HepG2 (cell line): ENCODE results near the gene GFAP. TPM values are rescaled to one million over a fixed set of nuclear protein-coding genes. Genes with fewer than 3 reads are reported as not detected.

Source experiments
- ATAC-seq: fragments of 200-7000 bp; cut with Tn5 transposase; 3 replicates; pipeline ENCODE4 v1.9.1; 2020; ENCODE audit warnings: mild to moderate bottlenecking, moderate library complexity
- BruUV-seq: library from RNA; stranded (reverse); fragments of 400-500 nt; replicated peaks from 2 replicates; lab custom pipeline; 2021; lab: Mats Ljungman, UMichigan
- CTCF ChIA-PET: fragments of 300-600 bp; formaldehyde crosslinking; extraction: SDS; loops from one replicate; lab custom pipeline; 2021; ENCODE audit warnings: low total read pairs, inconsistent platforms, low intra/inter-chr PET ratio; lab: Yijun Ruan, JAX
- POLR2A ChIA-PET: fragments of 350-600 bp; sonication (Branson Sonifier 250); formaldehyde crosslinking; loops from one replicate; lab custom pipeline; 2020; ENCODE audit warnings: antibody characterized with exemption, inconsistent platforms; lab: Yijun Ruan, JAX
- DNase-seq: peaks from one replicate; pipeline ENCODE4 v3.0.0-alpha.2; 2015; ENCODE audit warnings: low spot score
- FAIRE-seq: peaks from 3 replicates; lab custom pipeline; 2011; peaks lifted over from hg19 to GRCh38; lab: Jason Lieb, UNC
- H2AFZ ChIP-seq: one replicate; pipeline ENCODE4 v1.6.1; 2011; ENCODE audit warnings: low read length, inconsistent platforms
- H3K27ac ChIP-seq: fragments of 300-600 bp; 3 replicates; pipeline ENCODE4 v1.8.0; 2011; ENCODE audit warnings: mixed run types, mild to moderate bottlenecking, mixed read lengths, low read length, inconsistent platforms; ENCODE audit not compliant: insufficient read depth; ENCODE audit errors: extremely low read length
- H3K27me3 ChIP-seq, 2 experiments: fragments of 200-600 bp in 1 of 2; 2 replicates in 1 of 2; 3 replicates in 1 of 2; pipeline versions ENCODE4 v1.6.0 to v1.8.0; 2011; ENCODE audit warnings: low read length in 2 of 2, mild to moderate bottlenecking in 2 of 2, moderate library complexity in 2 of 2, inconsistent platforms in 1 of 2; ENCODE audit not compliant: insufficient read depth in 2 of 2, control insufficient read depth in 1 of 2
- H3K36me3 ChIP-seq, 2 experiments: fragments of 200-600 bp in 1 of 2; replicated peaks in 1 of 2; 2 replicates in 1 of 2; 3 replicates in 1 of 2; pipeline versions ENCODE4 v1.5.1 to v1.8.0; 2011; ENCODE audit warnings: low read length in 2 of 2, inconsistent platforms in 1 of 2; ENCODE audit not compliant: insufficient read depth in 2 of 2, control insufficient read depth in 1 of 2
- H3K4me1 ChIP-seq: 2 replicates; pipeline ENCODE4 v1.5.1; 2012; ENCODE audit warnings: low read length, inconsistent platforms; ENCODE audit not compliant: insufficient read depth
- H3K4me2 ChIP-seq: 2 replicates; pipeline ENCODE4 v1.6.0; 2011; ENCODE audit warnings: low read depth, low read length, inconsistent platforms
- H3K4me3 ChIP-seq, 3 experiments: fragments of 200-600 bp in 1 of 3; sonication (generic), shearing (Covaris generic) in 1 of 3; replicated peaks in 1 of 3; 2 replicates each; pipeline ENCODE4 v1.5.1; 2011 to 2016; ENCODE audit warnings: low read length in 3 of 3, inconsistent platforms in 2 of 3, low read depth in 2 of 3, mild to moderate bottlenecking in 2 of 3, control low read depth in 1 of 3, mixed read lengths in 1 of 3; ENCODE audit not compliant: insufficient read depth in 1 of 3
- H3K79me2 ChIP-seq: one replicate; pipeline ENCODE4 v1.6.1; 2011; ENCODE audit warnings: low read length, inconsistent platforms; ENCODE audit not compliant: insufficient read depth
- H3K9ac ChIP-seq: 2 replicates; pipeline ENCODE4 v1.6.0; 2011; ENCODE audit warnings: mild to moderate bottlenecking, low read depth, low read length, inconsistent platforms; ENCODE audit not compliant: insufficient read depth
- H3K9me3 ChIP-seq: 2 replicates; pipeline ENCODE4 v1.5.1; 2012; ENCODE audit warnings: mild to moderate bottlenecking, low read length
- H4K20me1 ChIP-seq: 2 replicates; pipeline ENCODE4 v1.6.0; 2011; ENCODE audit warnings: inconsistent platforms, mild to moderate bottlenecking, low read length, moderate library complexity; ENCODE audit not compliant: insufficient read depth
- ADNP ChIP-seq: sonication (generic); formaldehyde crosslinking; IDR thresholded peaks from 2 replicates; pipeline ENCODE4 v1.4.0; 2020; ENCODE audit warnings: missing genetic modification reagents
- CAMTA2 ChIP-seq: sonication (generic); formaldehyde crosslinking; IDR thresholded peaks from 2 replicates; pipeline ENCODE4 v1.4.0; 2020; ENCODE audit warnings: mild to moderate bottlenecking, missing genetic modification reagents, borderline replicate concordance
- ETV6 ChIP-seq: sonication (generic); formaldehyde crosslinking; conservative IDR thresholded peaks from 2 replicates; pipeline ENCODE4 v1.4.0; 2020; ENCODE audit warnings: missing genetic modification reagents
- FOXJ3 ChIP-seq: sonication (generic); formaldehyde crosslinking; IDR thresholded peaks from 2 replicates; pipeline ENCODE4 v1.4.0; 2020; ENCODE audit warnings: missing genetic modification reagents, mild to moderate bottlenecking, borderline replicate concordance
- HNRNPLL ChIP-seq: fragments of 200-400 bp; formaldehyde crosslinking; IDR thresholded peaks from 2 replicates; pipeline ENCODE4 v1.6.1; 2017; ENCODE audit warnings: mild to moderate bottlenecking, low read depth, low read length; ENCODE audit not compliant: poor library complexity, severe bottlenecking
- MYC ChIP-seq: sonication (generic); formaldehyde crosslinking; IDR thresholded peaks from 2 replicates; pipeline ENCODE4 v1.9.0; 2021; ENCODE audit warnings: missing genetic modification reagents, borderline replicate concordance
- NR1H2 ChIP-seq: sonication (generic); formaldehyde crosslinking; IDR thresholded peaks from 2 replicates; pipeline ENCODE4 v1.8.1; 2022; ENCODE audit warnings: low read depth, missing genetic modification reagents, borderline replicate concordance
- RBFOX2 ChIP-seq: fragments of 200-400 bp; formaldehyde crosslinking; IDR thresholded peaks from 2 replicates; pipeline ENCODE4 v1.6.1; 2017; ENCODE audit warnings: low read depth, mild to moderate bottlenecking, low read length
- SIN3B ChIP-seq: fragments of 150-350 bp; IDR thresholded peaks from 2 replicates; pipeline ENCODE4 v1.6.1; 2014; ENCODE audit warnings: low read length
- ZBTB8A ChIP-seq: sonication (generic); formaldehyde crosslinking; IDR thresholded peaks from 2 replicates; pipeline ENCODE4 v1.4.0; 2020; ENCODE audit warnings: mild to moderate bottlenecking, low read depth, missing genetic modification reagents, borderline replicate concordance
- ZFP36L2 ChIP-seq: sonication (generic); formaldehyde crosslinking; IDR thresholded peaks from 2 replicates; pipeline ENCODE4 v1.4.0; 2020; ENCODE audit warnings: missing genetic modification reagents
- WGBS: methylation state at CpG from one replicate; pipeline ENCODE4 v1.1.6; 2017; ENCODE audit warnings: low lambda C conversion rate; 5-methylcytosine and 5-hydroxymethylcytosine counted together
- in situ Hi-C: cut with HindIII; loops from 2 replicates; pipeline ENCODE4 v1.10.0; 2017; ENCODE audit warnings: low pct_unique_long_range_greater_than_20kb; ENCODE audit not compliant: extremely low pct_ligation_motif_present
- intact Hi-C: fragments of 100-400 bp; cut with micrococcal nuclease; formaldehyde crosslinking; loops from one replicate; pipeline ENCODE4 v1.10.0; 2022; ENCODE audit not compliant: unreplicated experiment
- polyA plus RNA-seq, 8 experiments: library from polyadenylated mRNA; depleted of rRNA in 3 of 8; stranded (reverse) in 7 of 8; unstranded in 1 of 8; fragments of >200 nt; fragmentation: Illumina TruSeq in 4 of 8; extraction: Trizol in 4 of 8; gene quantifications; 2 replicates each; pipeline versions ENCODE4 v1.2.1 to v1.2.3, GENCODE V29; 2011 to 2016; ENCODE audit warnings: low read depth in 4 of 8, missing spikeins in 1 of 8, mixed read lengths in 1 of 8; ENCODE audit not compliant: insufficient read depth in 1 of 8
- total RNA-seq, 5 experiments: library from RNA; depleted of rRNA; stranded (reverse); fragments of >200 nt; fragmentation: Illumina TruSeq; extraction: Trizol; gene quantifications; 2 replicates each; pipeline ENCODE4 v1.2.3, GENCODE V29; 2016; ENCODE audit warnings: low read depth in 1 of 5
- TF ChIP-seq, protein P1 (sequence below): IDR thresholded peaks from 2 replicates; pipeline ENCODE4 v1.6.1; 2018; ENCODE audit warnings: missing genetic modification reagents
- TF ChIP-seq, protein P2 (sequence below): sonication (generic); formaldehyde crosslinking; IDR thresholded peaks from 2 replicates; pipeline ENCODE4 v1.8.0; 2022; ENCODE audit warnings: missing genetic modification reagents, mild to moderate bottlenecking, borderline replicate concordance
- TF ChIP-seq, protein P3 (sequence below): sonication (generic); formaldehyde crosslinking; IDR thresholded peaks from 2 replicates; pipeline ENCODE4 v1.5.0; 2020; ENCODE audit warnings: mild to moderate bottlenecking, missing genetic modification reagents, moderate library complexity
- TF ChIP-seq, protein P4 (sequence below): sonication (generic); formaldehyde crosslinking; IDR thresholded peaks from 2 replicates; pipeline ENCODE4 v1.4.0; 2020; ENCODE audit warnings: missing genetic modification reagents

GFAP gene
- total and polyA plus RNA-seq, 2 of the 13 experiments (the other 11 are each of a cell fraction or from before 2014, with no cell fraction given): 0.11 to 0.29 TPM

DNA sequence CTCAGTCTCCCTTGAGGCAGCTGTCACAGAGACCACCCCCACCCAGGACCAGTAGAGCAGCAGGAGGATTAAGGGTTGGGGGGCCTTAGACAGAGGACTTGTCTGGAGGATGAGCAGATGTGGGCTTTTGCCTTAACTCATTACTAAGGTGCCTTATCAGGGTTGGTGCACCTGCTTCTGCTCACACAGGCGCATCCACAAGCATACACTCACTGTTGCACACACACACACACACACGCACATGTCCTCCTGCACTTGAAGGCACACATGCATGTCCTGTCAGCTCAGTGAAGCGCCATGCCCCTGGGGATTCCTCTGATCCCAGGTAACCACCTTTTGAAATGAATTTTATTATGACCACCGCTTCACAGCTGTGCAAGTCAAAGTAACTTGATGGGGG is 1.2 kb downstream of the GFAP start:
- peaks cover 8 to 39% of the 10 kb centered on the region in 2 experiments; a peak in 4 of 5 replicates for H3K27me3 ChIP-seq
- no peak overlapping the region for H3K4me2 ChIP-seq
- H4K20me1 ChIP-seq: no peaks in the 10 kb centered on the region
- no TSS peak for BruUV-seq
- H2AFZ ChIP-seq: no peak overlapping the region
- H3K4me3 ChIP-seq: no peak overlapping the region
- DNase-seq: no peak
- ChIA-PET POLR2A (no interaction called here), CTCF (no interaction called here)
- TF ChIP-seq, protein P1, sequence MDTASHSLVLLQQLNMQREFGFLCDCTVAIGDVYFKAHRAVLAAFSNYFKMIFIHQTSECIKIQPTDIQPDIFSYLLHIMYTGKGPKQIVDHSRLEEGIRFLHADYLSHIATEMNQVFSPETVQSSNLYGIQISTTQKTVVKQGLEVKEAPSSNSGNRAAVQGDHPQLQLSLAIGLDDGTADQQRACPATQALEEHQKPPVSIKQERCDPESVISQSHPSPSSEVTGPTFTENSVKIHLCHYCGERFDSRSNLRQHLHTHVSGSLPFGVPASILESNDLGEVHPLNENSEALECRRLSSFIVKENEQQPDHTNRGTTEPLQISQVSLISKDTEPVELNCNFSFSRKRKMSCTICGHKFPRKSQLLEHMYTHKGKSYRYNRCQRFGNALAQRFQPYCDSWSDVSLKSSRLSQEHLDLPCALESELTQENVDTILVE (CRISPR knock-in tag): no peak
- TF ChIP-seq ZFP36L2 (CRISPR knock-in tag): no peak
- TF ChIP-seq RBFOX2: no peak
- no peak for TF ChIP-seq FOXJ3 (CRISPR knock-in tag)
- TF ChIP-seq, protein P2, sequence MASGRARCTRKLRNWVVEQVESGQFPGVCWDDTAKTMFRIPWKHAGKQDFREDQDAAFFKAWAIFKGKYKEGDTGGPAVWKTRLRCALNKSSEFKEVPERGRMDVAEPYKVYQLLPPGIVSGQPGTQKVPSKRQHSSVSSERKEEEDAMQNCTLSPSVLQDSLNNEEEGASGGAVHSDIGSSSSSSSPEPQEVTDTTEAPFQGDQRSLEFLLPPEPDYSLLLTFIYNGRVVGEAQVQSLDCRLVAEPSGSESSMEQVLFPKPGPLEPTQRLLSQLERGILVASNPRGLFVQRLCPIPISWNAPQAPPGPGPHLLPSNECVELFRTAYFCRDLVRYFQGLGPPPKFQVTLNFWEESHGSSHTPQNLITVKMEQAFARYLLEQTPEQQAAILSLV (CRISPR knock-in tag): no peak
- TF ChIP-seq, protein P3, sequence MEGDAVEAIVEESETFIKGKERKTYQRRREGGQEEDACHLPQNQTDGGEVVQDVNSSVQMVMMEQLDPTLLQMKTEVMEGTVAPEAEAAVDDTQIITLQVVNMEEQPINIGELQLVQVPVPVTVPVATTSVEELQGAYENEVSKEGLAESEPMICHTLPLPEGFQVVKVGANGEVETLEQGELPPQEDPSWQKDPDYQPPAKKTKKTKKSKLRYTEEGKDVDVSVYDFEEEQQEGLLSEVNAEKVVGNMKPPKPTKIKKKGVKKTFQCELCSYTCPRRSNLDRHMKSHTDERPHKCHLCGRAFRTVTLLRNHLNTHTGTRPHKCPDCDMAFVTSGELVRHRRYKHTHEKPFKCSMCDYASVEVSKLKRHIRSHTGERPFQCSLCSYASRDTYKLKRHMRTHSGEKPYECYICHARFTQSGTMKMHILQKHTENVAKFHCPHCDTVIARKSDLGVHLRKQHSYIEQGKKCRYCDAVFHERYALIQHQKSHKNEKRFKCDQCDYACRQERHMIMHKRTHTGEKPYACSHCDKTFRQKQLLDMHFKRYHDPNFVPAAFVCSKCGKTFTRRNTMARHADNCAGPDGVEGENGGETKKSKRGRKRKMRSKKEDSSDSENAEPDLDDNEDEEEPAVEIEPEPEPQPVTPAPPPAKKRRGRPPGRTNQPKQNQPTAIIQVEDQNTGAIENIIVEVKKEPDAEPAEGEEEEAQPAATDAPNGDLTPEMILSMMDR (CRISPR knock-in tag): no peak
- TF ChIP-seq CAMTA2 (CRISPR knock-in tag): no peak
- TF ChIP-seq ADNP (CRISPR knock-in tag): no peak
- TF ChIP-seq ZBTB8A (CRISPR knock-in tag): no peak
- no peak for TF ChIP-seq SIN3B
- TF ChIP-seq NR1H2 (CRISPR knock-in tag): no peak
- no peak for TF ChIP-seq MYC (CRISPR knock-in tag)
- TF ChIP-seq HNRNPLL: no peak
- TF ChIP-seq, protein P4, sequence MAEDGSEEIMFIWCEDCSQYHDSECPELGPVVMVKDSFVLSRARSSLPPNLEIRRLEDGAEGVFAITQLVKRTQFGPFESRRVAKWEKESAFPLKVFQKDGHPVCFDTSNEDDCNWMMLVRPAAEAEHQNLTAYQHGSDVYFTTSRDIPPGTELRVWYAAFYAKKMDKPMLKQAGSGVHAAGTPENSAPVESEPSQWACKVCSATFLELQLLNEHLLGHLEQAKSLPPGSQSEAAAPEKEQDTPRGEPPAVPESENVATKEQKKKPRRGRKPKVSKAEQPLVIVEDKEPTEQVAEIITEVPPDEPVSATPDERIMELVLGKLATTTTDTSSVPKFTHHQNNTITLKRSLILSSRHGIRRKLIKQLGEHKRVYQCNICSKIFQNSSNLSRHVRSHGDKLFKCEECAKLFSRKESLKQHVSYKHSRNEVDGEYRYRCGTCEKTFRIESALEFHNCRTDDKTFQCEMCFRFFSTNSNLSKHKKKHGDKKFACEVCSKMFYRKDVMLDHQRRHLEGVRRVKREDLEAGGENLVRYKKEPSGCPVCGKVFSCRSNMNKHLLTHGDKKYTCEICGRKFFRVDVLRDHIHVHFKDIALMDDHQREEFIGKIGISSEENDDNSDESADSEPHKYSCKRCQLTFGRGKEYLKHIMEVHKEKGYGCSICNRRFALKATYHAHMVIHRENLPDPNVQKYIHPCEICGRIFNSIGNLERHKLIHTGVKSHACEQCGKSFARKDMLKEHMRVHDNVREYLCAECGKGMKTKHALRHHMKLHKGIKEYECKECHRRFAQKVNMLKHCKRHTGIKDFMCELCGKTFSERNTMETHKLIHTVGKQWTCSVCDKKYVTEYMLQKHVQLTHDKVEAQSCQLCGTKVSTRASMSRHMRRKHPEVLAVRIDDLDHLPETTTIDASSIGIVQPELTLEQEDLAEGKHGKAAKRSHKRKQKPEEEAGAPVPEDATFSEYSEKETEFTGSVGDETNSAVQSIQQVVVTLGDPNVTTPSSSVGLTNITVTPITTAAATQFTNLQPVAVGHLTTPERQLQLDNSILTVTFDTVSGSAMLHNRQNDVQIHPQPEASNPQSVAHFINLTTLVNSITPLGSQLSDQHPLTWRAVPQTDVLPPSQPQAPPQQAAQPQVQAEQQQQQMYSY (CRISPR knock-in tag): no peak
- TF ChIP-seq ETV6 (CRISPR knock-in tag): no peak
- WGBS: 49% methylated on average over 4 of the region's 4 CpGs
- H3K4me1 ChIP-seq: peaks cover 62% of the 10 kb centered on the region
- intact Hi-C loops: no loop called here
- H3K9ac ChIP-seq: no peak overlapping the region
- in situ Hi-C loops: no loop called here
- FAIRE-seq: no peak
- H3K79me2 ChIP-seq: no peaks in the 10 kb centered on the region
- ATAC-seq: no peak
- no peak overlapping the region for H3K27ac ChIP-seq
- H3K36me3 ChIP-seq: no peaks in the 10 kb centered on the region
- H3K9me3 ChIP-seq: no peaks in the 10 kb centered on the region
